Measurements from ENCODE around the gene YTHDF1. TPM values are rescaled to one million over a fixed set of nuclear protein-coding genes. Genes with fewer than 3 reads are reported as not detected.

The YTHDF1 gene
- total RNA-seq, 1 donor: 30.7 TPM

DNA sequence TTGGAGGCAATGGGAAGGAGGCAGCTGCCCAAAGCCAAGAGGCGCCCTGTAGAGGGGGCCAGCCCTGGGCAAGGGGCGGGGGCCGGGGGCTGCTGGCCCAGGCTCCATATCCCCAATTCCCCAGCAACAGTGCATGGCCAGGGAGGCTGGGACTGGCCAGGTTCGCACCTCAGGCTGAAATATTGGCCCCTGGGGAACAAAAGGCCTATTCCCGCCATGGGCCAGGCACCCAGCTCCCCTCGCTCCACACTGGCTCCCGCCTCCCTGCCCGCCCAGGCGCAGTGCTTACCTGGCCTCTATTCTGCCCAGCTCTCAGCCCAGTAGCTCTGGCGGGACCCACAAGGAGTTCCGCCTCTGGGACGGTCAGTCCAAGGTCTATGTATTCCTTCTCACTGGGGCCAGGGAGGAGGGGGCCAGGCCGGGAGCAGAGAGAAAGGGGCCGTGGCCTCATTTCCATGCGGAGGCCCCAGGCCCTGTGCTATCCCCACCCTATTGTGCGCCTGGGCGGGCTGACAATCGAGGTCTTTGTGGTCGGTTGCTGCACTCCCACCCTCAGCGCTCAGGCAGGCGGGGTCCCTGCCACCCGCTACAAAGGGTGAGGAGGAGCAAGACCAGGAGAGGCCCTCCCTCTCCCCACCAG, 42.3 kb downstream of the YTHDF1 start:
- no peak for DNase-seq (ENCODE audit: low read depth)
- TF ChIP-seq, protein P1, sequence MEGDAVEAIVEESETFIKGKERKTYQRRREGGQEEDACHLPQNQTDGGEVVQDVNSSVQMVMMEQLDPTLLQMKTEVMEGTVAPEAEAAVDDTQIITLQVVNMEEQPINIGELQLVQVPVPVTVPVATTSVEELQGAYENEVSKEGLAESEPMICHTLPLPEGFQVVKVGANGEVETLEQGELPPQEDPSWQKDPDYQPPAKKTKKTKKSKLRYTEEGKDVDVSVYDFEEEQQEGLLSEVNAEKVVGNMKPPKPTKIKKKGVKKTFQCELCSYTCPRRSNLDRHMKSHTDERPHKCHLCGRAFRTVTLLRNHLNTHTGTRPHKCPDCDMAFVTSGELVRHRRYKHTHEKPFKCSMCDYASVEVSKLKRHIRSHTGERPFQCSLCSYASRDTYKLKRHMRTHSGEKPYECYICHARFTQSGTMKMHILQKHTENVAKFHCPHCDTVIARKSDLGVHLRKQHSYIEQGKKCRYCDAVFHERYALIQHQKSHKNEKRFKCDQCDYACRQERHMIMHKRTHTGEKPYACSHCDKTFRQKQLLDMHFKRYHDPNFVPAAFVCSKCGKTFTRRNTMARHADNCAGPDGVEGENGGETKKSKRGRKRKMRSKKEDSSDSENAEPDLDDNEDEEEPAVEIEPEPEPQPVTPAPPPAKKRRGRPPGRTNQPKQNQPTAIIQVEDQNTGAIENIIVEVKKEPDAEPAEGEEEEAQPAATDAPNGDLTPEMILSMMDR (IDR thresholded peaks at IDR 0.05; ENCODE audit: insufficient read depth, low read depth, low read length): no peak
- H3K4me3 ChIP-seq (ENCODE audit: low read depth, low read length): no peak overlapping the region

DNA sequence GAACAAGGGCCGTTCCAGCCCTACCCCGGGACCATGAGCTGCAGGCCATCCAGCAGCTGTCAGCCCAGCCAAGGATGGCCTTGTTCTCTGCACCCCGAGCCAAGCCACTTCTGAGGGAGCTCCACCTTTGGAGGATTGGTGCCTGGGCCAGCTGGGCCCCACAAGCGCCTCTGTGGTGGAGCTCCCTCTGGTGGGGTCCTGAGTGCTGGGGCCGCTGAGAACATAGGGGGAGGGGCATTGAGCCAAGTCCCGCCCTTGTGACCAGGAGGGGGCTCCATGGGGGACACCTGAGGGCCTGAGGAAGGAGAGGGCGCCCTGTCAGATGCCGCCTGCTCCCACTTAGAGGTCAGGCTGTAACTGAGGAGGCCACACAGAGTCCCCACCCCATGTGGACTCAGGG, 43.2 kb downstream of the YTHDF1 start:
- H3K4me3 ChIP-seq (ENCODE audit: low read depth, low read length): no peak overlapping the region
- TF ChIP-seq, protein P1 (IDR thresholded peaks at IDR 0.05; ENCODE audit: insufficient read depth, low read depth, low read length): peak; percentile 20
- no peak for DNase-seq (ENCODE audit: low read depth)

DNA sequence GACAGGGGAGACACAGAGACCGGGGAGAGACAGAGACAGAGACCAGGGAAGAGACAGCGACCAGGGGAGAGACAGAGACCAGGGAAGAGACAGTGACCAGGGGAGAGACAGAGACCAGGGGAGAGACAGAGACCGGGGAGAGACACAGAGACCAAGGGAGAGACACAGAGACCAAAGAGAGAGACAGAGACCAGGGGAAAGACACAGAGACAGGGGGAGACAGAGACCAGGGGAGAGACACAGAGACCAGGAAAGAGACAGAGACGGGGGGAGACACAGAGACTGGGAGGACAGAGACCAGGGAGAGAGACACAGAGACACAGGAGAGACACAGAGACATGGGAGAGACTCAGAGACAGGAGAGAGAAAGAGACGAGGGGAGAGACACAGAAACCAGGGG, 43.9 kb downstream of the YTHDF1 start:
- no peak for DNase-seq (ENCODE audit: low read depth)
- TF ChIP-seq, protein P1 (IDR thresholded peaks at IDR 0.05; ENCODE audit: insufficient read depth, low read depth, low read length): no peak
- H3K4me3 ChIP-seq (ENCODE audit: low read depth, low read length): no peak overlapping the region

DNA sequence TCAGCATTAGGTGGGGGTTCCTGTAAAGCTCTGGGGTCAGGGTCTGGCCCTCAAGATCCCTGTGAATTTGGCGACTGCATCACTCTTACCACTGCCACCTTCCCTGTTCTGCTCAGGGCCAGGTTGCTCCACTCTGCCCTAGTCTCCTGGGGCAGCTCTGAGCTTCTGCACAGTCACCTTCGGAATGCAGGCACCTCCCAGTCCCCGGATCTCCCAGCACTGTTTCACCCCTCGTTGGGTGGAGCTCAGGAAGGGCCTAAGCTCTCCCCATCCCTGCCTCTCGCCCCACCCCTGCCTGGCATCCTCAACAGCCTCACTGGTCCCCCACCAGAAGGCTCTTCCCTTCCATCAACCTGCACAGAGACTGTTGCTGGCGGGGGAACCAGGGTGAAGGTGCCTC, 46.2 kb downstream of the YTHDF1 start:
- no peak for DNase-seq (ENCODE audit: low read depth)
- no peak overlapping the region for H3K4me3 ChIP-seq (ENCODE audit: low read depth, low read length)
- TF ChIP-seq, protein P1 (IDR thresholded peaks at IDR 0.05; ENCODE audit: insufficient read depth, low read depth, low read length): no peak

DNA sequence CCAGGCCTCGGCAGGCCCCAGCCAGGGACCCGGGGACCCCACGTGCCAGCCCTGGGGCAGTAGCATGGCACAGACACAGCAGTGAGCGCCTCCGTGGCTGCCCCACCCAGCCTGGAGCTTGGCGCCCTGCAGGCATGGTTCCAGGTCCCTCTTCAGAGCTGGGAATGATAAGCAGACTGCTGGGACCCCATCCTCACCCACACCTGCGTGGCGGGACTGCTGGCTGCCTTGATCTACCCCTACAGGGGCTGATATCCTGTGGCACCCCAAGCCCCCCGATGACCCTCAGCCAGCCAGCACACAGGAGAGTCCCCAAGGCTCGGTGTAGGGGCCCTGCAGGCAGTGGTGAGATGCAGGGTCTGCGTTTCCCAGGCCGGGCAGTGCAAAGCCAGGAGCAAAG, 47.1 kb downstream of the YTHDF1 start:
- no peak overlapping the region for H3K4me3 ChIP-seq (ENCODE audit: low read depth, low read length)
- TF ChIP-seq, protein P1 (IDR thresholded peaks at IDR 0.05; ENCODE audit: insufficient read depth, low read depth, low read length): no peak
- no peak for DNase-seq (ENCODE audit: low read depth)

DNA sequence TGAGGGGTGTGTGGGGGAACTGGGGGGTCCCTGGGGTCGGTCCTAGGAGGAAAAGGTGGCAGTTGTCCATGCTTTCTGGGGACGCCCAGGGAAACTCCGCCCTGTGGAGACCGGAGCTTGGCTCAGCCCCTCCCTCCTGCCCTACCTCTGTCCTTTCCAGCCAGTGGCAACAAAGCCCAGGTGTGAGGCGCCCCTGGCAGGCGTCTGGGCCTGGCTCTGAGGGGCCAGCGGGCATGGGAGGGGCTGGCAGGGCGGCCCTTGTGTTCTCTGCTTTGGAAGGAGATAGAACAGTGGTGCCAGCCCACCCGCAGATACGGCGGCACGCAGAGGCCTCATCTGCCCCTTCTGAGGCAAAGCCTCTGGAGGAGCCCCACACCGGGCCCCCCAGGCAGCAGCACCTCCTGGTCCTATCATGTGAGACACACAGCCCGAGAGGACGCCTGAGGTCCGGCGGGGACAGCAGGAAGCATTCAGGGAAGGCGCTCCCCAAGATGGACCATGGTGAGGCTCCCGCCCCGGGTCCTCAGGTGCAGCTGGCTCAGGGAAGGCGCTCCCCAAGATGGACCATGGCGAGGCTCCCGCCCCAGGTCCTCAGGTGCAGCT, 47.9 kb downstream of the YTHDF1 start:
- H3K4me3 ChIP-seq (ENCODE audit: low read depth, low read length): no peak overlapping the region
- DNase-seq (ENCODE audit: low read depth): no peak
- TF ChIP-seq, protein P1 (IDR thresholded peaks at IDR 0.05; ENCODE audit: insufficient read depth, low read depth, low read length): no peak

All from fibroblast of villous mesenchyme (primary cell).